GM23338 (cell line): Measurements from ENCODE around the gene SPECC1.

Experiments used
- CREB1 ChIP-seq: fragments of 250-450 bp; sonication (Bioruptor Pico); IDR thresholded peaks from 2 replicates; pipeline ENCODE4 v1.5.0; 2020; ENCODE audit warnings: low read depth, mild to moderate bottlenecking, moderate library complexity
- EZH2 ChIP-seq: fragments of 200-600 bp; sonication (generic); IDR thresholded peaks from one replicate; pipeline ENCODE4 v1.8.0; 2017; ENCODE audit warnings: antibody characterized with exemption, mild to moderate bottlenecking, low read depth; ENCODE audit not compliant: unreplicated experiment
- EZH2phosphoT487 ChIP-seq: fragments of 200-600 bp; sonication (generic); IDR thresholded peaks from one replicate; pipeline ENCODE4 v1.8.1; 2018; ENCODE audit warnings: antibody characterized with exemption; ENCODE audit not compliant: unreplicated experiment
- JUNB ChIP-seq: IDR thresholded peaks from one replicate; pipeline ENCODE4 v1.6.1; 2016; ENCODE audit warnings: antibody characterized with exemption; ENCODE audit not compliant: unreplicated experiment
- NANOG ChIP-seq: IDR thresholded peaks from 2 replicates; pipeline ENCODE4 v1.6.1; 2016; ENCODE audit warnings: antibody characterized with exemption, borderline replicate concordance
- POLR2AphosphoS5 ChIP-seq: IDR thresholded peaks from 2 replicates; pipeline ENCODE4 v1.6.1; 2016; ENCODE audit warnings: antibody characterized with exemption, low read depth
- STAT1 ChIP-seq: IDR thresholded peaks from one replicate; pipeline ENCODE4 v1.6.1; 2016; ENCODE audit warnings: antibody characterized with exemption; ENCODE audit not compliant: unreplicated experiment
- ZNF114 ChIP-seq: fragments of 250-450 bp; sonication (Bioruptor Pico); IDR thresholded peaks from 2 replicates; pipeline ENCODE4 v1.5.0; 2020; ENCODE audit warnings: mild to moderate bottlenecking, moderate library complexity
- ZNF331 ChIP-seq: fragments of 250-450 bp; sonication (Bioruptor Pico); IDR thresholded peaks from 2 replicates; pipeline ENCODE4 v1.5.0; 2020; ENCODE audit warnings: low read depth, mild to moderate bottlenecking, moderate library complexity
- TF ChIP-seq, protein P1 (sequence below), 2 experiments: fragments of 200-600 bp in 1 of 2; sonication (generic) in 1 of 2; conservative IDR thresholded peaks; 2 replicates each; pipeline versions ENCODE4 v1.5.1 to v1.6.1; 2016 to 2017; ENCODE audit warnings: antibody characterized with exemption in 2 of 2, low read depth in 2 of 2, mild to moderate bottlenecking in 2 of 2, moderate library complexity in 1 of 2
- TF ChIP-seq, protein P2 (sequence below): IDR thresholded peaks from one replicate; pipeline ENCODE4 v1.6.1; 2018; ENCODE audit warnings: antibody characterized with exemption; ENCODE audit not compliant: unreplicated experiment
- TF ChIP-seq, protein P3 (sequence below): IDR thresholded peaks from 2 replicates; pipeline ENCODE4 v1.6.1; 2016; ENCODE audit warnings: antibody characterized with exemption

DNA sequence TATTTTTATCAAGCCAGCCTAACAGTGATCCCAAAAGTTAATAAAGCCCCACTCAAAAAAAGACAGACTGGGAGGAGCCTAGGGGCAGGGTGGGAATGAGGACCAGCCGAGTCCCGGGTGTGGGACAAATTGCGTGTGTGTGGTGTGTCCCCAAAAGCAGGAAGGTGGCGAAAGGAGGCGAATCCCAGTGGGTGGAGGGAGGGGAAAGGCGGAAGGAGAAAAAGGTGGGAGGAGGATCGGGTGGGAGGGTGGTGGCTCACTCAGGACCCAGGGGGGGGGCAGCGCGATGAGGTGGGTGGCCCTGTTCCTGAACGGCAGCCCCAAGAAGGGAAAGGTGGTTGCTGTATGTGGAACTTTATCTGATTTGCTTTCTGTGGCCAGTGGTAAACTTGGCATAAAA is 102.4 kb downstream of the SPECC1 start:
- TF ChIP-seq, protein P1, sequence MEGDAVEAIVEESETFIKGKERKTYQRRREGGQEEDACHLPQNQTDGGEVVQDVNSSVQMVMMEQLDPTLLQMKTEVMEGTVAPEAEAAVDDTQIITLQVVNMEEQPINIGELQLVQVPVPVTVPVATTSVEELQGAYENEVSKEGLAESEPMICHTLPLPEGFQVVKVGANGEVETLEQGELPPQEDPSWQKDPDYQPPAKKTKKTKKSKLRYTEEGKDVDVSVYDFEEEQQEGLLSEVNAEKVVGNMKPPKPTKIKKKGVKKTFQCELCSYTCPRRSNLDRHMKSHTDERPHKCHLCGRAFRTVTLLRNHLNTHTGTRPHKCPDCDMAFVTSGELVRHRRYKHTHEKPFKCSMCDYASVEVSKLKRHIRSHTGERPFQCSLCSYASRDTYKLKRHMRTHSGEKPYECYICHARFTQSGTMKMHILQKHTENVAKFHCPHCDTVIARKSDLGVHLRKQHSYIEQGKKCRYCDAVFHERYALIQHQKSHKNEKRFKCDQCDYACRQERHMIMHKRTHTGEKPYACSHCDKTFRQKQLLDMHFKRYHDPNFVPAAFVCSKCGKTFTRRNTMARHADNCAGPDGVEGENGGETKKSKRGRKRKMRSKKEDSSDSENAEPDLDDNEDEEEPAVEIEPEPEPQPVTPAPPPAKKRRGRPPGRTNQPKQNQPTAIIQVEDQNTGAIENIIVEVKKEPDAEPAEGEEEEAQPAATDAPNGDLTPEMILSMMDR (conservative IDR thresholded peaks at IDR 0.05; ENCODE audit: low read depth in 2 of 2), result no peak
- TF ChIP-seq POLR2AphosphoS5, result no peak
- TF ChIP-seq EZH2phosphoT487, result no peak
- TF ChIP-seq CREB1 (CRISPR knock-in tag), result no peak
- no peak for TF ChIP-seq JUNB
- TF ChIP-seq EZH2, result no peak
- TF ChIP-seq, protein P2, sequence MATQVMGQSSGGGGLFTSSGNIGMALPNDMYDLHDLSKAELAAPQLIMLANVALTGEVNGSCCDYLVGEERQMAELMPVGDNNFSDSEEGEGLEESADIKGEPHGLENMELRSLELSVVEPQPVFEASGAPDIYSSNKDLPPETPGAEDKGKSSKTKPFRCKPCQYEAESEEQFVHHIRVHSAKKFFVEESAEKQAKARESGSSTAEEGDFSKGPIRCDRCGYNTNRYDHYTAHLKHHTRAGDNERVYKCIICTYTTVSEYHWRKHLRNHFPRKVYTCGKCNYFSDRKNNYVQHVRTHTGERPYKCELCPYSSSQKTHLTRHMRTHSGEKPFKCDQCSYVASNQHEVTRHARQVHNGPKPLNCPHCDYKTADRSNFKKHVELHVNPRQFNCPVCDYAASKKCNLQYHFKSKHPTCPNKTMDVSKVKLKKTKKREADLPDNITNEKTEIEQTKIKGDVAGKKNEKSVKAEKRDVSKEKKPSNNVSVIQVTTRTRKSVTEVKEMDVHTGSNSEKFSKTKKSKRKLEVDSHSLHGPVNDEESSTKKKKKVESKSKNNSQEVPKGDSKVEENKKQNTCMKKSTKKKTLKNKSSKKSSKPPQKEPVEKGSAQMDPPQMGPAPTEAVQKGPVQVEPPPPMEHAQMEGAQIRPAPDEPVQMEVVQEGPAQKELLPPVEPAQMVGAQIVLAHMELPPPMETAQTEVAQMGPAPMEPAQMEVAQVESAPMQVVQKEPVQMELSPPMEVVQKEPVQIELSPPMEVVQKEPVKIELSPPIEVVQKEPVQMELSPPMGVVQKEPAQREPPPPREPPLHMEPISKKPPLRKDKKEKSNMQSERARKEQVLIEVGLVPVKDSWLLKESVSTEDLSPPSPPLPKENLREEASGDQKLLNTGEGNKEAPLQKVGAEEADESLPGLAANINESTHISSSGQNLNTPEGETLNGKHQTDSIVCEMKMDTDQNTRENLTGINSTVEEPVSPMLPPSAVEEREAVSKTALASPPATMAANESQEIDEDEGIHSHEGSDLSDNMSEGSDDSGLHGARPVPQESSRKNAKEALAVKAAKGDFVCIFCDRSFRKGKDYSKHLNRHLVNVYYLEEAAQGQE, result no peak
- TF ChIP-seq, protein P3, sequence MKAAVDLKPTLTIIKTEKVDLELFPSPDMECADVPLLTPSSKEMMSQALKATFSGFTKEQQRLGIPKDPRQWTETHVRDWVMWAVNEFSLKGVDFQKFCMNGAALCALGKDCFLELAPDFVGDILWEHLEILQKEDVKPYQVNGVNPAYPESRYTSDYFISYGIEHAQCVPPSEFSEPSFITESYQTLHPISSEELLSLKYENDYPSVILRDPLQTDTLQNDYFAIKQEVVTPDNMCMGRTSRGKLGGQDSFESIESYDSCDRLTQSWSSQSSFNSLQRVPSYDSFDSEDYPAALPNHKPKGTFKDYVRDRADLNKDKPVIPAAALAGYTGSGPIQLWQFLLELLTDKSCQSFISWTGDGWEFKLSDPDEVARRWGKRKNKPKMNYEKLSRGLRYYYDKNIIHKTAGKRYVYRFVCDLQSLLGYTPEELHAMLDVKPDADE, result no peak
- TF ChIP-seq NANOG, result no peak
- TF ChIP-seq ZNF114, result no peak
- no peak for TF ChIP-seq STAT1
- TF ChIP-seq ZNF331 (CRISPR knock-in tag), result no peak
